ENCODE measurements around the gene RPL28.

The RPL28 gene

GRCh38 chr19:55365245-55365644, 20.5 kb upstream of the RPL28 start:
- TF ChIP-seq CTCF (IDR thresholded peaks at IDR 0.05; ENCODE audit: low read depth, low read length): no peak
- Histone ChIP-seq H3K36me3 (no peaks in the 10 kb centered on the region), H3K4me1 (peaks cover 4% of the 10 kb centered on the region; the same call in 1 of the 2 replicates), H3K9me3 (no peaks in the 10 kb centered on the region), H3K27me3 (peaks cover 12% of the 10 kb centered on the region), H3K4me3 (ENCODE audit: low read depth, low read length) (no peak overlapping the region)
- DNase-seq: no peak

- H3K4me3 ChIP-seq (ENCODE audit: low read depth, low read length): no peak overlapping the region
- TF ChIP-seq CTCF (IDR thresholded peaks at IDR 0.05; ENCODE audit: low read depth, low read length): no peak
- peaks cover 17% of the 10 kb centered on the region for H3K27me3 ChIP-seq
- H3K36me3 ChIP-seq: no peaks in the 10 kb centered on the region
- no peak for DNase-seq
- H3K9me3 ChIP-seq: no peaks in the 10 kb centered on the region
- H3K4me1 ChIP-seq: peaks cover 4% of the 10 kb centered on the region; the same call in 1 of the 2 replicates
Observed at GRCh38 chr19:55365964-55366363, 19.8 kb upstream of the RPL28 start.

- no peak for DNase-seq
- no peaks in the 10 kb centered on the region for H3K36me3 ChIP-seq
- peaks cover 4% of the 10 kb centered on the region; the same call in 1 of the 2 replicates for H3K4me1 ChIP-seq
- no peak overlapping the region for H3K4me3 ChIP-seq (ENCODE audit: low read depth, low read length)
- peaks cover 19% of the 10 kb centered on the region for H3K27me3 ChIP-seq
- no peaks in the 10 kb centered on the region for H3K9me3 ChIP-seq
- TF ChIP-seq CTCF (IDR thresholded peaks at IDR 0.05; ENCODE audit: low read depth, low read length): no peak
Observed at GRCh38 chr19:55366790-55367189, 18.9 kb upstream of the RPL28 start.

GRCh38 chr19:55368106-55368505, 17.6 kb upstream of the RPL28 start:
- H3K4me3 ChIP-seq (ENCODE audit: low read depth, low read length): no peak overlapping the region
- DNase-seq: no peak
- no peaks in the 10 kb centered on the region for H3K9me3 ChIP-seq
- peaks cover 9% of the 10 kb centered on the region for H3K4me1 ChIP-seq
- no peak for TF ChIP-seq CTCF (IDR thresholded peaks at IDR 0.05; ENCODE audit: low read depth, low read length)
- H3K36me3 ChIP-seq: no peaks in the 10 kb centered on the region
- H3K27me3 ChIP-seq: peaks cover 19% of the 10 kb centered on the region

GRCh38 chr19:55368701-55369563, 16.8 kb upstream of the RPL28 start:
- H3K4me3 ChIP-seq (ENCODE audit: low read depth, low read length): peak overlapping the region; percentile 26
- peaks cover 9% of the 10 kb centered on the region for H3K4me1 ChIP-seq
- H3K9me3 ChIP-seq: no peaks in the 10 kb centered on the region
- no peaks in the 10 kb centered on the region for H3K36me3 ChIP-seq
- no peak for TF ChIP-seq CTCF (IDR thresholded peaks at IDR 0.05; ENCODE audit: low read depth, low read length)
- DNase-seq: no peak
- peaks cover 19% of the 10 kb centered on the region for H3K27me3 ChIP-seq

GRCh38 chr19:55369653-55370304, 16.0 kb upstream of the RPL28 start:
- no peaks in the 10 kb centered on the region for H3K9me3 ChIP-seq
- H3K4me1 ChIP-seq: peaks cover 9% of the 10 kb centered on the region
- H3K4me3 ChIP-seq (ENCODE audit: low read depth, low read length): peak overlapping the region; percentile 46
- peak; percentile 85 for DNase-seq
- no peak for TF ChIP-seq CTCF (IDR thresholded peaks at IDR 0.05; ENCODE audit: low read depth, low read length)
- H3K36me3 ChIP-seq: no peaks in the 10 kb centered on the region
- H3K27me3 ChIP-seq: peaks cover 19% of the 10 kb centered on the region

Measured in BE2C (cell line).